ENCODE data around the gene MEAK7.

DNA sequence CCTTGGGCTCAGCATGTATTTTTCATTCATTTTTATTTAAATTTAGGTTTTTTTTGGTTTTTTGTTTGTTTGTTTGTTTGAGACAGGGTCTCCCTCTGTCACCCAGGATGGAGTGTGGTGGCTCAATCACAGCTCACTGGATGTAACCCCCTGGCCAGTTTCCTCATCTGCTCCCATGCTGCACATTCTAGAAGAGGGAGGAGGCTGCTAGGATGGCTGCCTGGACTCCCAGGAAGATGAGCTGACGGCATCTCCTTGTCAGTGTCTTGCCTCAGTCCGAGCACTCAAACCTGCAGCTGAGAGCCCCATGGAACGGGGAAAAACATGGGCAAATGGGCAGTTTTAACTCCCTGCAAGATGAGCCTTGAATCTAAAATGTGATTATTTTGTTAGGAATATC is 7.5 kb downstream of the MEAK7 start:
- TF ChIP-seq CTCF (IDR thresholded peaks at IDR 0.05) (no peak), ZFX (IDR thresholded peaks at IDR 0.05; ENCODE audit: borderline replicate concordance) (no peak)
